CD4-positive, alpha-beta T cell treated with Interleukin-17A for 4 hours (primary cell): Measurements from ENCODE around the gene MTMR3.

Experiments used
- DNase-seq: peaks from one replicate; pipeline ENCODE4 v3.0.0-alpha.2; 2020; ENCODE audit warnings: mixed read lengths

Gene MTMR3

DNA sequence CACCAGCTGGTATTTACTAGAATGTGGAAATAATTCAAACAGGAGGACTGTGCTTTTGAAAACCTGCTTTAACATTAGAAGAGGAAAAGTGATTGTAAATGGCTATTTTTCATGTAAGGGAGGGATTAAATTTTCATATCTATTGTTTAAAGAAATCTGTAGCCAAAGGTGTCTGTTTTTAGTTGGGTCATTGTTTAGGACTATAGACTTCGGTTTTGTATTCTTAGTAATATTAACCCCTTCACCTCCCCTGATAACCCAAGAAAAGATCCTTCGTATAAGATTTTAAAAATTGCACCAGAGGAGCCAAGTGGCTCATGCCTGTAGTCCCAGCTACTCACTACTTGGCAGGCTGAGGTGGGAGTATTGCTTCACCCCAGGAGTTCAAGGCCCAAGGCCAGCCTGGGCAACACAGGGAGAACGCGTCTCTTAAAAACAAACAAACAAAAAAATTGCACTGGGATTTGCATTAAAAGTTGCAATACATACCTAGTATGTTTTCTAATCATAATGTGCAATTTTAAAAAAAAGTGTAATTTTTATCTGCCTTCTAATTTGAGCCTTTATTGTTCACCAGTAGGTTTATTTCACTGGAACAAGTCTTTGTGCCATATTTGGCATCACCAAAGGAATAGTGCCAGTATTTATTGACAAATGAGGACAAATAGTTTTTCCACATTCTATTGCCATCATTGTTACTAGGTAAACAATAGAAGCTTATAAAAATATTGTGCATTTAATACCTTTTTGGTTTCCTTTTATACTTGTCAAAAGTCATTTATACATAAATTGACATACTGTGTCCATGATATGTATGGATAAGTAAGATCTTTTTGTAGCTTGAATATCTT, 34.3 kb downstream of the MTMR3 start:
- DNase-seq = no peak

DNA sequence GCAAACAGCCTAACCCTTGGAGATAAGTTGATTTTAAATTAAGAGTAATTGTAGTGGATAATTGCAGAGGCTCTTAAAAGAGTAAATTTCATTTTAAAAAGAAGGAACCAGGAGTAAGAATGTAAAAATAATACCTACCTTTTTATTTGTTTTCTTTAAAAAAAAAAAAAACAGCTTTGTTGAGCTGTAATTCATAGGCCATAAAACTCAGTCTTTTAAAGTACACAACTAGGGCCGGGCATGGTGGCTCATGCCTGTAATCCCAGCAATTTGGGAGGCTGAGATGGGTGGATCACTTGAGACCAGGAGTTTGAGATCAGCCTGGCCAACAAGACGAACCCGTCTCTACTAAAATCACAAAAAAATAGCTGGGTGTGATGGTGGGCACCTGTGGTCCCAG, 42.4 kb downstream of the MTMR3 start:
- DNase-seq = no peak

DNA sequence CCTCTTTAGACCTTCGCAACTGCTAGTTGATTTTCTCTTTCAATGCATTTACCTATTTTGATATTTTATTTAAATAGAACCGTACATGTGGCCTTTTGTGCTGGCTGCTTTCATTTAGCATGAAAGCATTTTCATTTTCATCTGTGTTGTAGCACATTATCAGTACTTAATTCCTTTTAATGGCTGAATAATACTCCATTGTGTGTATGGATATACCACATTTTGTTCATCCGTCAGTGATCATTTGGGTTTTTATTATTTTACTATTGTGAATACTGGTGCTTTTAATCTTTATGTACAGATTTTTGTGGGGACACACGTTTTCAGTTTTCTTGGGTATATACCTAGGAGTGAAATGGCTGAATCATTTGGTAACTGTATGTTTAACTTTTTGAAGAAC, 43.1 kb downstream of the MTMR3 start:
- DNase-seq = no peak

DNA sequence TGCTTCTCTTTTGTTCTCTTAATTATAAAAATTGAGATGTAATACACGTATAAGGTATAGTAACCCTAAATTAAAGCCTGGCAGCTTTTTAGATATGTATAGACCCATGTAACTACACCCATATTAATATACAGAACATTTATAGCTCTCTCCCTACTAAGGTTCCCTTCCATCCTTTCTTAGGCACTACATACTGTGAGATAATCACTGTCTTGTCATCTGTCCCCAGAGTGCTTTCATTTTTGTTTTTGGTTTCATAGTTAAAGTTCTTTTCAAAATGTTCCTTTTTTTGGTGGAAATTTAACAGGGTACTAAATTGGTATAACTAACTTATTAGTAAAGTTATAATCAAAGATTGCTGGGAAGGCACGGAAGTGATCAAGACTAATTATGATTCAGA, 49.2 kb downstream of the MTMR3 start:
- no peak for DNase-seq

DNA sequence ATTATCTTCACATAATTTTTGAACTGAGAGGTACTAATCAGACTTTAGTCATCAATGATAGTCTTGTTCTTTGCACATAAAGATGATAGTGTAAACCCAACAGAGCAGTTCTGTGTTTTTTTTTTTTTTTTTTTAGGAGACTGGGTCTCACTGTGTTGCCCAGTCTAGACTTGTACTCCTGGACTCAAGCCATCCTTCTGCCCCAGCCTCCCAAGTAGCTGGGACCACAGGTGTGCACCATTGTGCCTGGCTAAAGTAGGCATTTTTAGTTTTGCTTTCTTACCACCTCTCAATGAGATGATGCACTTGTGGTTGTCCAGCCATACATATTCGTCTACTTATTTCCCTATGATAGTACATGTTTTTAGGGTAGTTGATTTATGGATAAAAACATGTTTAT, 50.6 kb downstream of the MTMR3 start:
- no peak for DNase-seq

DNA sequence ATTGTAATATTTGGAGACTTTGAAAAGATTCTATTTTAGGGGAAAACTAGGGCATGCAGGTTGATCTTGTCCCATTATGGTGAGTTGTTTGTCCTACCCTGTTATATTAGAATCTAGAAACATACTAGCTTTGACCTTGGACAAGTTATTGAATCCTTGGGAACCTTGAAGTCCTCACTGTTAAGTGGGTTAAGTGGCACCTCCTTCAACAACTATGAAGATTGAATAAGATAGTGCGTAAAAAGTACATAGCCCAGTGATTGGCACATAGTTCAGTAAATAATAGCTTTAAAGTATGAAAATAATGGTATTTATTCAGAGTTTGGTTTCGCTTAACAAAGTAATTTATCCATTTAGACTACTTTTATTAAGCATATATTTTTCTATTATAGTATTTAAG, 51.6 kb downstream of the MTMR3 start:
- DNase-seq = no peak

DNA sequence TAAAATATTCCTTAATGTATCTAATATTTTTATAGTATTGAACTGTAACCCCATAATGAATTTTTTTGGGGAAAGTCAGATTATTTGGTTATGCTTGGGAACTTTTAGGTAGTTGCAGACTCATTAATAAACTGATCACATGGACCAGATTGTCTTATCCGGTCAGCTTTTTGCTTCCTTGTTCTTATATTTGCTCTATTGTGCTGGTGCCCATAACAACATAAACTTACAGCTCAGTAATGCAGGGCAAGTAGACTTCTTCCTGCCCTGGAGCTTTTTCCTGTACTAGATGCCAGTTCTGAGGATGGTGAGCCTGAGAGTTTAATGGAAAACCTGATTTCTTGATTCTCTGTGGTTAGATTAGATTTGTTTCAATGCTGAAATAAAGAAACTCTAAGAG, 53.2 kb downstream of the MTMR3 start:
- DNase-seq = no peak

DNA sequence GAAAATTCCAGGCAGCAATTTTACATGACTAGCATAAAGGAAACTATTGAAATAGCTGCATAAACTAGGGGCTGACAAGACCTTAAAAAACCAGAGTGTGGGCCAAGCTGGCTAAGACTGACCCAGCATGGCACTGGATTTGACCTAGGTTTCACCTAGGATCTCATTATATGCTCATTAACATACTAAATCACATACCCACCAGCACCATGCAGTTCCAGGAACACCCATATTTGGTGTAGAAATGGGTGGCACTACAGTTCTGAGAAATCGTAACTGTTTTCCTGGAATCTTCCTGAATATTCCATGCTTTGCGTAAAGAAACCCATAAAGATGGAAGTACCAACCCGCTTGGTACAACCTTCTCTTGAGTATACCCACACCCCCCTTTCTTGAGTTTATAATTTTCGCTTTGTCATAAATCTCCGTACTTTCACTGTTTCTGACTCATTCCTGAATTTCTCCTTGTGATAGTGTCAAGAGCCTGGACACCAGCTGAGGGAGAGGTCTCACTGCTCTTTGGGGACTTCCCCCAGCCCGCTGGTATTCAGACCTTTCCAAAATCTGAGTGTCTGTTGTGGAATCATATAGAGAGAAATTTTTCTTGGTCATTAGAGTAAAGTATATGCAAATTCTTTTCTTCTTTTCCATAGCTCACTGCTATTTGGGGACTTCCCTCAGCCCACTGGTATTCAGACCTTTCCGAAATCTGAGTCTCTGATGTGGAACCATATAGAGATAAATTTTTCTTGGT, 55.1 kb downstream of the MTMR3 start:
- DNase-seq = no peak

DNA sequence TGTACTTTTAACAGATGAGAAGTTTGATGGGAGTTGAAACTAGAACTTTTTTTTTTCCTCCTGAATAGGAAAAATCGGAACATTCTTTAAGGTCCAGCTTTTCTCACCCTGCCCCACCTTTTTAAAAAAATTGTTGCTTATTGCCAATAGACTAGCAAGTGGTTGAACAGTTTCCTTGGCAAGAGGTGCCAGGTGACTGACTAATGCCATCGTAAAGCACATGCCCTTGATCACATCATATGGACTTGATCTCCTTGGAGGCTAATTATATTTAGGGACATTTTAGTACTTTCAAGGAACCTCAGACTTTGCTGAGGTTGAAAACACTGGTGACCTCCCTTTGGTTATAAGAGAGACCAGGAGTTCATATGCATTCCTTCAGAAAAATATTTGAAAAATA, 57.6 kb downstream of the MTMR3 start:
- DNase-seq = no peak

DNA sequence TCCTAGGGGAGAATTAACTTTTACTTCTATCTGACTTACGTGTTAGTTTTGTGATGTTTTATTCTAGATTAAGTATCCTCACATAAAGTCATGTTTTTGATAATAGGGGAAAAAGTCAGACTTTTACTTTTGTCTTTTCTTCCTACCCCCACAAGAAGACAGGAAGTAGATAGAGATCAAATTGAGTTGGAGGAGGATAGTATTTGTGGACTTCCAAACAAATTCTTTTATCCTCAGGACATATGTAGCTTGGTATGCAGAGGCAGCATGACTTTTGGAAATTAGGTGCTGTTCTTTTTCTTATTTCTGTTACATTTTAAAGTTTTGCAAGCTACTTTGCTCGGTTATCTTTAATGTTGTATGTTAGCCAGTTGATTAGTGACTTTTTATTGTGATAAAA, 61.4 kb downstream of the MTMR3 start:
- no peak for DNase-seq

DNA sequence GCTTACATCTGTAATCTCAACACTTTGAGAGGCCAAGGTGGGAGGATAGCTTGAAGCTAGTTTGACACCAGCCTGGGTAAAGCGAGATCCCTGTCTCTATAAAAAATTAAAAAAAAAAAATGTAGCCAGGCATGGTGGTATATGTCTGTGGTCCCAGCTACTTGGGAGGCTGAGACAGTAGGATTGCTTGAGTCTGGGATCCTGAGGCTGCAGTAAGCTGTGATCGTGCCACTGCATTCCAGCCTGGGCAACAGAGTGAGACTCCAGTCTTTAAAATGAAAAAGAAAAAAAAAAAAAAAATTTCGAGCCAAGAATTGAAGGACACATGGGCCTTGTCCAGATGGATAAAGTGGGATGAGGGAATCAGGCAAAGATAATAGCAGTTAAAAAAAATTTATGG, 62.5 kb downstream of the MTMR3 start:
- no peak for DNase-seq

DNA sequence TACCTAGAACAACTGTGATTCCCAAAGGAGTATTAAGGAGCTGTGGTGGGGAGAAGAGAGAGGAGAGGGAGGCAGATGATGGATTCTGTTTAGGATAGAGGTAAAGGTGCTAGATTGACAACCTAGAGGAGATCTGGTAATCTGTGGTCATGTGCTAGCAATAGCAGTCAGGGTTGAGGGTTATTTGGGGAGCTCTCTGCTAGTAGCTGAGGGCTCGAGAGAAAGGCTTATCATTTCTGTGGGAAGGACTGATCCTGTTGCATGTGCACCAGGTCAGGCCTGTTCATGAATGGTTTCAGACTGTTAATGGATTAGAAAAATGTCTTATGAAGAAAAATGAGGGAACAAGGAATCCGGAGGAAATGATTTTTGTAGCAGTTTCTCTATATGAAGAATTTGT, 63.2 kb downstream of the MTMR3 start:
- DNase-seq = no peak

DNA sequence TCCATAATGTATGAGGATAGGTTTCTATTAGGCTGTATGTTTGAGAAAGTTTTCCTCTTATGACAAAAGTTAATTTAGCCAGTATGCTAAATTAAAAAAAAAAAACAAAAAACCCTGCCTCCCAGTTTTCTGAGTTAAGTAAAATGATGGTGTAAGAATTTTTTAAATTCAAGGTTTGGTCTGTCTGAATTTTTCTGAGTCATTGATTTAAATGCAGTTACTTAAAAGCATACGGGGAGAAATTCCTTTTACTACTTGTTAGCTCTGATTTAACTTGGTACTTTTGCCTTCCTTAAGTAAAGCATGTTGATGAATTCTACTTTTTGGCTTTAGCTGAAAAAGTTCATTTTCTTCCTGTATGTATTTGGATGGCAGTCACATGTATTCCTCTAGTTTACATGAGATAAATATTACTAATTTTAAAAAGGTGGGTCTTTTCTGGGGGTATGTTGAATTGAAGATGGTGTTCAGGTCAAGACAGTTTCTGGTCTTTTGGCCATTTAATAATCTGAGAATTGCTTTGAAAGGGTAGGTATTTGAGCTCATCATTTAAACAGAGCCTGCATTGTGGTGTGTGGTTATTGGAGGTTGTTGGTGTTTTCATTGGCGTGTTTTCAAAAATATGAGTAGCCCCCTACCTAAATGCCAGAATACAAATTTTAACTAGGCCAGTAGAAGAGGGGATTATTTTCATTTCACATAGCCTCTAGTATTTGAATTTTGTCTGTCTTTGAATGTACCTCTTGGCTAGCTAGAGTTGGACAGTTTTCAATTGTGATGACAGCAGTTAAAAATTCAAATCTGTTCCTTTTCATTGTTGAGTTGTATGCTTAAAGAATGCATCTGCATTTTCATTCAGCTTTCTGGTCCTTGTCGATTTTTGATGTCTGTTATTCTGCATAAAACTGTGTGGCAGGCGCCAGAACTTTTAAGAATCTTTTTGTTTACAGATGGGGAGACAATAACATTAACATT, 64.7 kb downstream of the MTMR3 start:
- DNase-seq = no peak

DNA sequence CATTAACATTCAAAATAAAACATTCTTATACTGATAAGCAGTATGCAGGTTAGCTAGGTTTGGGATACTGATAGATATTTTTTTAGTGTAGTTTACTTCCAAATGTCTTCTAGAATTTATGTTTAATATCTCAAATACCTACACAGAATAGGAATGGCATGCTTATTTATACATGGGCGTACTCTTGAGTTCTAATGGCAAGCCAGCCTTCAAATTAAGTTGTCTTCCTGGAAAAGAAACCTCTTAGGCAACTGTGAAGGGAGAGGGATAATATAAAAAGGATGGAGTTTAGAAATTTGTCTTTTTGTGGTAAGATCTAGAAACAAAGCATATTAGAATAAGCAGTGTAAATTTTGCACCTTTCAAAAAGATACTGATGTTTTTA, 65.4 kb downstream of the MTMR3 start:
- DNase-seq = no peak

DNA sequence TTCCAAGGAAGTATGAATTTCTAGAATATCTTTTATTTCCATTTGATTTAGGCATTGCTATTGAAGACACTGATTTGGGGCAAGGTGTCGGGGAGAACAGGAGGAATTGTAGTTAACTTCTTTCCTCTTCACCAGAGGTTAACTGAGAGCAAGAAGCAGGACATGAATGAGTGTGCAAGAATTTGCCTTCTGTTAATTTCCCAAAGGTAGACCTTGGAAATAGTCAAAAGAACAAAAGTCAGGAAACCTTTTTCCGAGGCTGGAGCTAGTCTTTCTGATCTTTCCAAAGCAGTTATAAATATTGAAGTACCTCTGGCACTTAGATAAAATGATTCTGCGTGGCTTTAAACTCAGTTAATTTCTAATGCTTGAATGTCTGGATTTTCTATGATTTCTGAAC, 66.9 kb downstream of the MTMR3 start:
- no peak for DNase-seq

DNA sequence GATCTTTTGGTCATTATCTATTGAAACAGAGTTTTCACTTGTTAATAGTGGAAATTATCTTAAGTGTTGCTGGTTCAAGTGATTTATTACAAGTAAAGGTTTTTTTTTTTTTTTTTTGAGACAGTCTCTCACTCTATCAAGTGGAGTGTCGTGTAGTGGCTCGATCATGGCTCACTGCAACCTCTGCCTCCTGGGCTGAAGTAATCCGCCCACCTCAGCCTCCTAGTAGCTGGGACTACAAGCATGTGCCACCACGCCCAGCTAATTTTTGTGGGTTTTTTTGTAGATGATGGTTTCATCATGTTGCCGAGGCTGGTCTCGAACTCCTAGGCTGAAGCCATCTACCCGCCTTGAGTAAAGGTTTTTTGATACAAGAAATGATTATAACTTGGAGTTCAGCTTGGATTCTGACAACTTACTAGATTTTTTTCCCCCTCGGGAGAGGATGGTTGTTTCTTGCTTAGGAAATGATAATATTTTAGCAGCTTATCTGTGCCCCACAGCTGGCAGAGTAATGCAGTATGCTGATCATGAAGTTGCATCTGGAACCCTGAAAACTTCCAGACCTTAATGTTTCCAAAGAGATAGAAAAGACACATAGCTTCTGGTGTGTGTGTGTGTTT, 68.9 kb downstream of the MTMR3 start:
- DNase-seq = peak; percentile 4

DNA sequence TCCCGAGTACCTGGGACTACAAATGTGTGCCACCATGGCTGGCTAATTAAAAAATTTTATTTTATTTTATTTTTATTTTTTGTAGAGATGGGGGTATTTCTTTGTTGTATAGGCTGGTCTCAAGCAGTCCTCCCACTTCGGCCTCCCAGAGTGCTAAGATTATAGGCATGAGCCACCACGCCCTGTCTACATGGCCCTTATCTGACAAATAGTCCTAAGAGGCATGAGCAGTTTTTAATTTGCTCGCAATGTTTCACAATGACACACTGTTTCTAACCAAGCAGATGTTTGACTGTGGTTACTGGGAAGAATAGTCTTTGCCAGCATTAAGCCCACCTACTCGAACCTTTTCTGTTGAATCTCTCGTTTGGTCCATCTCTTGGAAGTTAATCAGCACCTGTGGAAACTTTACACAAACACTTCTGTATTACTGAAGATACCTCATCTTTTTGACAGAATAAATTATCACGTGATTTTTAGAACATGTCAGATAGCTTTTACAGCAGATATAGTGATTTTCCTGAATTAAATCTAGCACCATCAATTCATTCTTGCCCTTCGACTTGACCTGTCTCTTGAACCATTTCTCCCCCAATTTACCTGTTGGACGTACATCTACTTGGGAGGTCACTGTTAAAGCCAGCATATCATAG, 71.4 kb downstream of the MTMR3 start:
- no peak for DNase-seq

DNA sequence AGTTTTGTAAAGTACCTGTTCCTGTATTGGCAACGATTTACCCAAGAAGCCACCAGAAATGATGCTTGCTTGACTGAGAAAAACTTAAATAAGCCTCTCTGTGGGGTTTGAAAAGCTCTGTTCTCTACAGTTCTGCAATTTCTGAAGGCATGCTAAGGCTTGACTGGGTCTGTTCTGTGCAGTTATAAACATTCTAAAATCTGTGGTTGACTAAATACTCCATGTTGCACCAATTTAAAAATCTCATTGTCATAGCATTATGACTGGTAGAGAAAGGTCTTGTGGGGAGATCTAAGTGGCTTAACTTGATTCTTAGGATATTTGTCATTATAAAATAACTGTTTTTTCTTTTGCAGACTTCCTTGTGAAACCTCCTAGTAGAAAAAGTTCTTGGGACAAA, 73.7 kb downstream of the MTMR3 start:
- DNase-seq = no peak

DNA sequence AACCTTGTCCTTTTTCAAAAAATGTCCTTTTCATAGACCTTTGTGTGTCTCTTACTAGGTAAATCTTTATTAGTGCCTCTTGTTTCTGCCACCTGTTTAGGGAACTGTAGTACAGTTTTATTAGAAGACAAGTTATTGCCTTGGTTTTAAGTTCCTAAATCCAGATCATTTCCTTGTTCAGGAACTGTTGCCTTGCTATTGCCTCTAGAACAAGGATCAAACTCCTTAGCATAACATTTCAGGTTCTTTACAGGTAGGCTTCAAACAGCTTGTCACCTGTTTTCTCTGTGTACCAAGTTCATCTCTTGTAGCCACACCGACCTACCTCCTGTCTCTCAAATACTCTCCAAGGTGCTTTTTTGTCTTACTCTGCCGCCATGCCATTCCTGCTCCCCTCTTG, 75.2 kb downstream of the MTMR3 start:
- DNase-seq = no peak

DNA sequence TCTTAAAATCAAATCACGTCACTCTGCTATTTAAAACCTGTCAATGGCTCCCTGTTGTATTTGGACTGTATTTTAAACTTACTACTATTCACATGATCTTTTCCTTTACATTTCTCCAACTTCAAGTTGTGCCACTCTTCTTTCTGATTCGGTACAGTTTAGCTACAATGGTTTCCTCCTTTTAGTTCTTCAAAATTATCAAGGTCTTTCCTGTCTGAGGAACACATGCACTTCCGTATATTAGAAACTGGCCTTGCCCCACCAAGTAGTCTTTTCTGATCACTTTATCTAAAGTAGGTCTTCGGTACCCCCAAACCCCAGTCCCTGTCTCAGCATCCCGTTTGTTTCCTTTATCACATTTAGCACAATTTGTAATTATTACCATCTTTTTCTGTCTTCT, 81.8 kb downstream of the MTMR3 start:
- DNase-seq = no peak

DNA sequence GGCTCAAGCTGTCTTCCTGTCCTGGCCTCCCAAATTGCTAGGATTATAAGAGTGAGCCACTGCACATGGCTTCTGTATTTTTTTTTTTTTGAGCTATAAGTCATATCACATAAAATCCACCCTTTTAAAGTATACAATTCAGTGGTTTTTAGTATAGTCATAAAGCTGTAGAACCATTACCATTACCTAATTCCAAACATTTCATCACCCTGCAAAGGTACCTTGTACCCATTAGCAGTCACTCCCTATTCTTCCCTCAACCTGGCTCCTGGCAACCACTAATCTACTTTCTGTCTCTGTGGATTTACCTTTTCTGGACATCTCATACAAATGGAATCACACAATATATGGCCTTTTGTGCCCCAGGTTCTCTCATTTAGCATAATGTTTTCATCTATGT, 84.5 kb downstream of the MTMR3 start:
- no peak for DNase-seq

DNA sequence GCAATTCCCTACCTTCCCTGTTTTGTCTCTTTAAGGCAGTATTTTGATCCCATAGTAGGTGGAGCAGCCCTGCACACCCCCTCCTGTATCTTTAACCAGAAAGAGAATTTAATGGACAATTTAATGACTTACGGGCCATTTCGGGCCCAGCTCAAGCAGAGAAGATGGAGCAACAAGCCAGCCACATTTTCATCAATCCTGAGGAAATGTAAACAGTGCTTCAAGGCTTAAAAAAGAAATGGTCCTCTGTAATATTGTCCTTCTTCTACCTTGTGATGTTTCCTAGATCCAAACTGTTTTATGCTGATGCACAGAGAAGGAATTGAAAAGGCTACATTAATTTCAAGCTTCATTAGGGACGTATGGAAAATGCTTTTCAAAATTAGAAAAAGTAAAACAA, 88.6 kb downstream of the MTMR3 start:
- no peak for DNase-seq
